ENCODE results near the gene GIPC3.

The GIPC3 gene

DNA sequence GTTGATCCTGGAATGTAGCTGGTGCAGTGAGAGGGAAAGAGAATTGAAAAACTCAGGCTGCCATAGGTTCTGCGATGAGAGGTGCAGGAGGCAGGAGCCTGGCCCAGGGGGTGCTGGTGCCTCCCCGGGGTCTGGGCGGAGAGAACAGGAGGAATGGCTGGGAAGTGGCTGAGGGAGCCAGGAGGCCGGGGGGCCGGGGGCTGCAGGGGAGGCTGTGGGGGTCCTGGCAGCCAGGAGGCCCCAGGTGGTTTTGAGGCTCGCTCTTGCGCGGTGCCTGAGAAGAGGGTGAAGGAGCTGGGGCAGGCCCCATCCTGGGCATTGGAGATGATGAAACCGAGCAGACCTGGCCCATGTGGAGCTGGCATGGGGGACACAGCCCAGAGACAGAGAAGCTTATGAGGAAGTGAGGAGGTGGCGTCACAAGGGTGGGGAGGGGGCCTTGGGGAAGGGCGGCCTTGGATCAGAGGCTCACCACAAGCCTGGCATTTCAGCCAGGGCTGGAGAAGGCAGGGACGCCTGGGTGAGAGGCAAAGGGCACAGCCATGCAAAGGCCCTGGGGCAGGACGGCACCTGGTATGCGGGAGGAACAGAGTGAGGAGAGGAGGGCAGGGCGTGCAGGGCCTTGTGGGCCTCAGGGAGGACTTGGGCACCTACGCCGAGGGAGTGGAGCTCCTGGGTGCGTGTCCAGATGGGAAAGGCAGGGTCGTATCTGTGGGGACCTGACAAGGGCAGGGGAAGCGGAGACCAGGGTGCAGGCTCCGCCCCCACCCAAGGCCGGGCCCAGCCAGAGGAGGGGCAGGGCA is 47.6 kb upstream of the GIPC3 start:
- Histone ChIP-seq H3K4me3 (ENCODE audit: low read depth, low read length) (no peak overlapping the region), H3K36me3 (ENCODE audit: control insufficient read depth in 2 of 2, insufficient read depth in 1 of 2, low read length in 2 of 2) (peaks cover 3 to 45% of the 10 kb centered on the region in 2 experiments; a peak in 2 of 3 replicates), H3K4me1 (ENCODE audit: control insufficient read depth, insufficient read depth, low read length) (no peaks in the 10 kb centered on the region), H3K27ac (ENCODE audit: extremely low read depth, low read depth, low read length) (peak overlapping the region; percentile 1; the same call in 1 of the 2 replicates), H3K9me3 (ENCODE audit: control insufficient read depth, insufficient read depth, low read depth, low read length) (no peaks in the 10 kb centered on the region)
- CTCF ChIA-PET: no interaction called here
- POLR2A ChIA-PET: interaction anchor here (0.5 to 0.8 kb wide), 3 partner anchors 19 to 48 kb away, joined by 3 read pairs; partner anchors contain the start of gene DOHH
- TF ChIP-seq, protein P1, sequence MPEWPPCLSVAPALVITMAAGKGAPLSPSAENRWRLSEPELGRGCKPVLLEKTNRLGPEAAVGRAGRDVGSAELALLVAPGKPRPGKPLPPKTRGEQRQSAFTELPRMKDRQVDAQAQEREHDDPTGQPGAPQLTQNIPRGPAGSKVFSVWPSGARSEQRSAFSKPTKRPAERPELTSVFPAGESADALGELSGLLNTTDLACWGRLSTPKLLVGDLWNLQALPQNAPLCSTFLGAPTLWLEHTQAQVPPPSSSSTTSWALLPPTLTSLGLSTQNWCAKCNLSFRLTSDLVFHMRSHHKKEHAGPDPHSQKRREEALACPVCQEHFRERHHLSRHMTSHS (tag by site-specific recombination; IDR thresholded peaks at IDR 0.05): no peak
- TF ChIP-seq, protein P2, sequence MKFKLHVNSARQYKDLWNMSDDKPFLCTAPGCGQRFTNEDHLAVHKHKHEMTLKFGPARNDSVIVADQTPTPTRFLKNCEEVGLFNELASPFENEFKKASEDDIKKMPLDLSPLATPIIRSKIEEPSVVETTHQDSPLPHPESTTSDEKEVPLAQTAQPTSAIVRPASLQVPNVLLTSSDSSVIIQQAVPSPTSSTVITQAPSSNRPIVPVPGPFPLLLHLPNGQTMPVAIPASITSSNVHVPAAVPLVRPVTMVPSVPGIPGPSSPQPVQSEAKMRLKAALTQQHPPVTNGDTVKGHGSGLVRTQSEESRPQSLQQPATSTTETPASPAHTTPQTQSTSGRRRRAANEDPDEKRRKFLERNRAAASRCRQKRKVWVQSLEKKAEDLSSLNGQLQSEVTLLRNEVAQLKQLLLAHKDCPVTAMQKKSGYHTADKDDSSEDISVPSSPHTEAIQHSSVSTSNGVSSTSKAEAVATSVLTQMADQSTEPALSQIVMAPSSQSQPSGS (tag by site-specific recombination; IDR thresholded peaks at IDR 0.05; ENCODE audit: low read depth): no peak
- TF ChIP-seq, protein P3, sequence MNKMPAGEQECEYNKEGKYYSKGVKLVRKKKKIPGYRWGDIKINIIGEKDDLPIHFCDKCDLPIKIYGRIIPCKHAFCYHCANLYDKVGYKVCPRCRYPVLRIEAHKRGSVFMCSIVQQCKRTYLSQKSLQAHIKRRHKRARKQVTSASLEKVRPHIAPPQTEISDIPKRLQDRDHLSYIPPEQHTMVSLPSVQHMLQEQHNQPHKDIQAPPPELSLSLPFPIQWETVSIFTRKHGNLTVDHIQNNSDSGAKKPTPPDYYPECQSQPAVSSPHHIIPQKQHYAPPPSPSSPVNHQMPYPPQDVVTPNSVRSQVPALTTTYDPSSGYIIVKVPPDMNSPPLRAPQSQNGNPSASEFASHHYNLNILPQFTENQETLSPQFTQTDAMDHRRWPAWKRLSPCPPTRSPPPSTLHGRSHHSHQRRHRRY (tag by site-specific recombination; IDR thresholded peaks at IDR 0.05): no peak
- TF ChIP-seq ZNF623 (tag by site-specific recombination; IDR thresholded peaks at IDR 0.05) (peak; percentile 100), ZNF530 (tag by site-specific recombination; IDR thresholded peaks at IDR 0.05; ENCODE audit: low read depth) (no peak), ZNF10 (tag by site-specific recombination; IDR thresholded peaks at IDR 0.05) (peak; percentile 48; the same call in 1 of the 2 replicates), ZNF629 (tag by site-specific recombination; IDR thresholded peaks at IDR 0.05) (no peak), ZNF830 (tag by site-specific recombination; IDR thresholded peaks at IDR 0.05; ENCODE audit: low read depth) (no peak), ZNF792 (tag by site-specific recombination; IDR thresholded peaks at IDR 0.05) (no peak), SP2 (tag by site-specific recombination; IDR thresholded peaks at IDR 0.05) (peak; percentile 41), BCL11A (tag by site-specific recombination; IDR thresholded peaks at IDR 0.05; ENCODE audit: low read depth) (no peak), ZNF600 (tag by site-specific recombination; IDR thresholded peaks at IDR 0.05) (0 out of 2 replicates have a peak, but pooled peaks have one; percentile 29), ZNF221 (tag by site-specific recombination; IDR thresholded peaks at IDR 0.05; ENCODE audit: borderline replicate concordance) (no peak), ZNF157 (tag by site-specific recombination; IDR thresholded peaks at IDR 0.05) (no peak), ZBTB7A (tag by site-specific recombination; IDR thresholded peaks at IDR 0.05; ENCODE audit: low read depth) (0 out of 2 replicates have a peak, but pooled peaks have one; percentile 11), SALL2 (tag by site-specific recombination; IDR thresholded peaks at IDR 0.05; ENCODE audit: borderline replicate concordance) (no peak), KLF1 (tag by site-specific recombination; IDR thresholded peaks at IDR 0.05) (peak; percentile 26; the same call in 1 of the 2 replicates), SP3 (tag by site-specific recombination; IDR thresholded peaks at IDR 0.05) (peak; percentile 19; the same call in 1 of the 2 replicates), SP7 (tag by site-specific recombination; IDR thresholded peaks at IDR 0.05) (0 out of 2 replicates have a peak, but pooled peaks have one; percentile 11), KLF9 (tag by site-specific recombination; IDR thresholded peaks at IDR 0.05; ENCODE audit: low read depth) (no peak), GLIS1 (tag by site-specific recombination; IDR thresholded peaks at IDR 0.05) (peak; percentile 75)
- TF ChIP-seq, protein P4, sequence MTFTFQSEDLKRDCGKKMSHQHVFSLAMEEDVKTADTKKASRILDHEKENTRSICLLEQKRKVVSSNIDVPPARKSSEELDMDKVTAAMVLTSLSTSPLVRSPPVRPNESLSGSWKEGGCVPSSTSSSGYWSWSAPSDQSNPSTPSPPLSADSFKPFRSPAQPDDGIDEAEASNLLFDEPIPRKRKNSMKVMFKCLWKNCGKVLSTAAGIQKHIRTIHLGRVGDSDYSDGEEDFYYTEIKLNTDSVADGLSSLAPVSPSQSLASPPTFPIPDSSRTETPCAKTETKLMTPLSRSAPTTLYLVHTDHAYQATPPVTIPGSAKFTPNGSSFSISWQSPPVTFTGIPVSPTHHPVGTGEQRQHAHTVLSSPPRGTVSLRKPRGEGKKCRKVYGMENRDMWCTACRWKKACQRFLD (tag by site-specific recombination; IDR thresholded peaks at IDR 0.05): no peak
- TF ChIP-seq, protein P5, sequence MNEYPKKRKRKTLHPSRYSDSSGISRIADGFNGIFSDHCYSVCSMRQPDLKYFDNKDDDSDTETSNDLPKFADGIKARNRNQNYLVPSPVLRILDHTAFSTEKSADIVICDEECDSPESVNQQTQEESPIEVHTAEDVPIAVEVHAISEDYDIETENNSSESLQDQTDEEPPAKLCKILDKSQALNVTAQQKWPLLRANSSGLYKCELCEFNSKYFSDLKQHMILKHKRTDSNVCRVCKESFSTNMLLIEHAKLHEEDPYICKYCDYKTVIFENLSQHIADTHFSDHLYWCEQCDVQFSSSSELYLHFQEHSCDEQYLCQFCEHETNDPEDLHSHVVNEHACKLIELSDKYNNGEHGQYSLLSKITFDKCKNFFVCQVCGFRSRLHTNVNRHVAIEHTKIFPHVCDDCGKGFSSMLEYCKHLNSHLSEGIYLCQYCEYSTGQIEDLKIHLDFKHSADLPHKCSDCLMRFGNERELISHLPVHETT (tag by site-specific recombination; IDR thresholded peaks at IDR 0.05): no peak
- TF ChIP-seq, protein P6, sequence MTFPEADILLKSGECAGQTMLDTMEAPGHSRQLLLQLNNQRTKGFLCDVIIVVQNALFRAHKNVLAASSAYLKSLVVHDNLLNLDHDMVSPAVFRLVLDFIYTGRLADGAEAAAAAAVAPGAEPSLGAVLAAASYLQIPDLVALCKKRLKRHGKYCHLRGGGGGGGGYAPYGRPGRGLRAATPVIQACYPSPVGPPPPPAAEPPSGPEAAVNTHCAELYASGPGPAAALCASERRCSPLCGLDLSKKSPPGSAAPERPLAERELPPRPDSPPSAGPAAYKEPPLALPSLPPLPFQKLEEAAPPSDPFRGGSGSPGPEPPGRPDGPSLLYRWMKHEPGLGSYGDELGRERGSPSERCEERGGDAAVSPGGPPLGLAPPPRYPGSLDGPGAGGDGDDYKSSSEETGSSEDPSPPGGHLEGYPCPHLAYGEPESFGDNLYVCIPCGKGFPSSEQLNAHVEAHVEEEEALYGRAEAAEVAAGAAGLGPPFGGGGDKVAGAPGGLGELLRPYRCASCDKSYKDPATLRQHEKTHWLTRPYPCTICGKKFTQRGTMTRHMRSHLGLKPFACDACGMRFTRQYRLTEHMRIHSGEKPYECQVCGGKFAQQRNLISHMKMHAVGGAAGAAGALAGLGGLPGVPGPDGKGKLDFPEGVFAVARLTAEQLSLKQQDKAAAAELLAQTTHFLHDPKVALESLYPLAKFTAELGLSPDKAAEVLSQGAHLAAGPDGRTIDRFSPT (tag by site-specific recombination; IDR thresholded peaks at IDR 0.05): peak; percentile 67; the same call in 1 of the 2 replicates
- TF ChIP-seq, protein P7, sequence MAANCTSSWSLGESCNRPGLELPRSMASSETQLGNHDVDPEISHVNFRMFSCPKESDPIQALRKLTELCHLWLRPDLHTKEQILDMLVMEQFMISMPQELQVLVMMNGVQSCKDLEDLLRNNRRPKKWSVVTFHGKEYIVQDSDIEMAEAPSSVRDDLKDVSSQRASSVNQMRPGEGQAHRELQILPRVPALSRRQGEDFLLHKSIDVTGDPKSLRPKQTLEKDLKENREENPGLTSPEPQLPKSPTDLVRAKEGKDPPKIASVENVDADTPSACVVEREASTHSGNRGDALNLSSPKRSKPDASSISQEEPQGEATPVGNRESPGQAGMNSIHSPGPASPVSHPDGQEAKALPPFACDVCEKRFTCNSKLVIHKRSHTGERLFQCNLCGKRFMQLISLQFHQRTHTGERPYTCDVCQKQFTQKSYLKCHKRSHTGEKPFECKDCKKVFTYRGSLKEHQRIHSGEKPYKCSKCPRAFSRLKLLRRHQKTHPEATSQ (tag by site-specific recombination; IDR thresholded peaks at IDR 0.05): peak; percentile 46; the same call in 1 of the 2 replicates
- TF ChIP-seq, protein P8, sequence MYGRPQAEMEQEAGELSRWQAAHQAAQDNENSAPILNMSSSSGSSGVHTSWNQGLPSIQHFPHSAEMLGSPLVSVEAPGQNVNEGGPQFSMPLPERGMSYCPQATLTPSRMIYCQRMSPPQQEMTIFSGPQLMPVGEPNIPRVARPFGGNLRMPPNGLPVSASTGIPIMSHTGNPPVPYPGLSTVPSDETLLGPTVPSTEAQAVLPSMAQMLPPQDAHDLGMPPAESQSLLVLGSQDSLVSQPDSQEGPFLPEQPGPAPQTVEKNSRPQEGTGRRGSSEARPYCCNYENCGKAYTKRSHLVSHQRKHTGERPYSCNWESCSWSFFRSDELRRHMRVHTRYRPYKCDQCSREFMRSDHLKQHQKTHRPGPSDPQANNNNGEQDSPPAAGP (tag by site-specific recombination; IDR thresholded peaks at IDR 0.05): peak; percentile 78
